Lung (tissue), 12 donors: ENCODE results near the gene CD7. TPM values are rescaled to one million over a fixed set of nuclear protein-coding genes. Genes with fewer than 3 reads are reported as not detected.

ENCODE experiments used
- ATAC-seq: fragments of 200-7000 bp; cut with Tn5 transposase; one replicate; pipeline ENCODE4 v1.9.1; 2020; ENCODE audit warnings: moderate number of reproducible peaks; ENCODE audit not compliant: insufficient read depth, low FRiP score
- DNase-seq, 3 donors: peaks; one replicate each; pipeline ENCODE4 v3.0.0-alpha.2; 2013 to 2017
- H3K27ac ChIP-seq, 2 donors: one replicate each; pipeline ENCODE4 v1.5.1; 2013; ENCODE audit warnings: mild to moderate bottlenecking in 2 of 2, moderate library complexity in 2 of 2, control low read depth in 1 of 2, inconsistent platforms in 1 of 2, low read depth in 1 of 2, low read length in 1 of 2
- H3K27me3 ChIP-seq, 3 donors: one replicate each; pipeline ENCODE4 v1.5.1; 2013; ENCODE audit warnings: low read length in 2 of 3; ENCODE audit not compliant: control insufficient read depth in 3 of 3, insufficient read depth in 3 of 3
- H3K36me3 ChIP-seq, 4 donors: one replicate each; pipeline ENCODE4 v1.5.1; 2013; ENCODE audit warnings: low read length in 4 of 4, mild to moderate bottlenecking in 1 of 4, moderate library complexity in 1 of 4; ENCODE audit not compliant: control insufficient read depth in 4 of 4, insufficient read depth in 4 of 4
- H3K4me1 ChIP-seq, 5 donors: one replicate each; pipeline ENCODE4 v1.5.1; 2013; ENCODE audit warnings: low read length in 5 of 5, mild to moderate bottlenecking in 2 of 5, moderate library complexity in 1 of 5; ENCODE audit not compliant: control insufficient read depth in 5 of 5, insufficient read depth in 5 of 5
- H3K4me3 ChIP-seq: one replicate; pipeline ENCODE4 v1.5.1; 2013; ENCODE audit warnings: mild to moderate bottlenecking, control low read depth, moderate library complexity
- H3K9ac ChIP-seq, 2 donors: one replicate each; pipeline ENCODE4 v1.5.1; 2013; ENCODE audit warnings: low read length in 2 of 2, control low read depth in 1 of 2; ENCODE audit not compliant: insufficient read depth in 1 of 2
- H3K9me3 ChIP-seq, 4 donors: one replicate each; pipeline ENCODE4 v1.5.1; 2013; ENCODE audit warnings: low read length in 3 of 4, mild to moderate bottlenecking in 1 of 4, moderate library complexity in 1 of 4; ENCODE audit not compliant: control insufficient read depth in 4 of 4, insufficient read depth in 3 of 4
- CTCF ChIP-seq: IDR thresholded peaks from 2 replicates; pipeline ENCODE4 v1.5.1; 2012; ENCODE audit warnings: mild to moderate bottlenecking; ENCODE audit errors: control extremely low read depth, extremely low read depth
- WGBS, 2 donors: extraction: QIAGEN DNeasy Blood & Tissue Kit; methylation state at CpG; one replicate each; pipeline ENCODE4 v1.1.7; 2013; 5-methylcytosine and 5-hydroxymethylcytosine counted together
- polyA plus RNA-seq, 2 donors: library from polyadenylated mRNA; stranded (reverse); fragments of 200-250 nt; gene quantifications; one replicate each; pipeline ENCODE4 v1.2.1, GENCODE V29; 2013
- total RNA-seq, 2 donors: library from RNA; depleted of rRNA in 1 of 2; stranded (reverse); fragments of >200 nt in 1 of 2; gene quantifications; one replicate each; pipeline ENCODE4 v1.2.1, GENCODE V29; 2014 to 2021
- donor health status: control.
- donor health status: control.
- donor health status: Bipolar disorder and iron deficiency.
- donor health status: healthy.
- donor health status: DM: yes; HTN: yes; CAD: no.

Gene CD7
- total and polyA plus RNA-seq, 4 donors = 2.3 to 10.7 (median 6.1) TPM

GRCh38 chr17:82296511-82297279, 20.7 kb downstream of the CD7 start:
- WGBS, 2 donors = 24 to 38% methylated on average over 7 of the region's 7 CpGs
- Histone ChIP-seq H3K4me3 (no peak overlapping the region), H3K4me1 (peaks cover 7 to 24% (median 11%) of the 10 kb centered on the region in 5 donors)

GRCh38 chr17:82295472-82295814, 22.0 kb downstream of the CD7 start:
- Histone ChIP-seq H3K9ac (no peak overlapping the region), H3K4me1 (peaks cover 7 to 21% (median 11%) of the 10 kb centered on the region in 5 donors)
- ATAC-seq = no peak

More at GRCh38 chr17:82296511-82297279, 20.7 kb downstream of the CD7 start:
- Histone ChIP-seq H3K9ac (no peak overlapping the region), H3K9me3 (no peaks in the 10 kb centered on the region), H3K27ac (peak overlapping the region; percentile 63 to 93), H3K36me3 (no peaks in the 10 kb centered on the region), H3K27me3 (no peaks in the 10 kb centered on the region)
- ATAC-seq = no peak
- no peak for DNase-seq
- no peak for TF ChIP-seq CTCF

DNA sequence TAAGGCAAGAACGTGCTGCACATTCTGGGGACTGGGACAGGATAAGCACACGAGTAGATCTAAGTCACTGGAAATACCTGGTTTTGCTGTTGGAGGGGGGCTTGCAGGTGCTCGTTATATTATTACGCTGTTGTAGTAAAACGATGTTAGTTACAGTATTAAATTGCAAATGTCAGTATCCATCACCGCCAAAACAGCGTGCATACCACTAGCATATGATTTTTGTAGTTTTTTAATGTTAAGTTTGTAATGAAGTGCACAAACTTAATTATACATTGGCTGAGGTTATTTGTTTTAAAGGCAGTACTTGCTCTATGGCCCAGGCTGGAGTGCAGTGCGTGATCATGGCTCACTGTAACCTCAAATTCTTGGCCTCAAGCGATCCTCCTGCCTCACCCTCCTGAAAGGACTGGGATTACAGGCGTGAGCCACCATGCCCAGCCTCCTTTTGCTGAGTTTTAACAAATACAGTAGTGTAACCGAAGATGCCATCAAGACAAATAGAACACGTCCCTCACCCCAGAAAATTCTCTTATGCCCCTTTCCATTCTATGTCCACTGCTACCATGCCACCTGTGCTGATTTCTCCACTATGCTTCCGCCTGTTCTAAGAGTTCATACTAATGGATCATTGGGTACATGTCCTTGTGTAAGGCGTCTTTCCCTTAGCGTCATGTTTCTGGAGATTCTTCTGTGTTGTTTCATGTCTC, 23.2 kb downstream of the CD7 start:
- Histone ChIP-seq H3K9ac (peak overlapping the region in 1 of 2 donors; percentile 13), H3K36me3 (no peaks in the 10 kb centered on the region), H3K27me3 (no peaks in the 10 kb centered on the region), H3K4me3 (no peak overlapping the region), H3K9me3 (no peaks in the 10 kb centered on the region), H3K27ac (peak overlapping the region in 1 of 2 donors; percentile 23), H3K4me1 (peaks cover 7 to 21% (median 11%) of the 10 kb centered on the region in 5 donors)
- TF ChIP-seq CTCF = no peak
- WGBS, 2 donors = 85 to 90% methylated on average over 15 of the region's 15 CpGs
- DNase-seq = no peak
- no peak for ATAC-seq

More at GRCh38 chr17:82295472-82295814, 22.0 kb downstream of the CD7 start:
- DNase-seq = no peak
- no peak overlapping the region for H3K4me3 ChIP-seq
- H3K27me3 ChIP-seq = no peaks in the 10 kb centered on the region
- H3K36me3 ChIP-seq = no peaks in the 10 kb centered on the region
- 56 to 82% methylated on average over 4 of the region's 4 CpGs for WGBS, 2 donors
- H3K27ac ChIP-seq = no peak overlapping the region
- H3K9me3 ChIP-seq = no peaks in the 10 kb centered on the region
- TF ChIP-seq CTCF = no peak
